HG02981 (cell line): ENCODE results near the gene ZBTB46.
A peak's percentile ranks its signal among the peaks of the same experiment; 100 is the strongest.

Experiments
- ATAC-seq: cut with Tn5 transposase; IDR thresholded peaks from one replicate; pipeline ENCODE4 v1.9.1; 2021; ENCODE audit warnings: mild to moderate bottlenecking, moderate library complexity; ENCODE audit not compliant: unreplicated experiment

Gene ZBTB46

GRCh38 chr20:63748070-63748933 lies 82.8 kb downstream of the ZBTB46 start:
- ATAC-seq = no peak

DNA sequence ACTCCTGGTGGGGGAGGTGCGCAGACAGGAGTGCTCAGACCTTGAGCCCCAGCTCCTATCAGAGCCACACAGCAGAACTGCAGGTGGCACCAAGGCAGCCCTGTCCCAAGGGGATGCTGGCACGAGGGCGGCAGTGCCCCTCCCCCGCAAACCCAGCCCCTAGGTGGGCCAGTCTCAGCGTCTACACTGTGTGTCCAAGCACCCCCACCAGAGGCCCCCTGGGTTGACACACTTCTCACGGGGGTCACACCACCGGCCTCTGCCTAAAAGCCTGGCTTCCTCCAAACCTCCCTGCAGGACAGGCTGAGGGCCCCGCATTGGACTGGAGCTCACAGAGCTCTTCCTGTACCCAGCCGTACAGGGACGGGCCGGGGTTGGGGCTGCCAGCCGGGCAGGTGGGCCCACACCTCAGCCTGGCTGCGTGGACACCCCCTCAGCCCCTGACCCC lies 83.4 kb downstream of the ZBTB46 start:
- ATAC-seq = no peak

GRCh38 chr20:63746751-63747315 lies 84.2 kb downstream of the ZBTB46 start:
- ATAC-seq = no peak

DNA sequence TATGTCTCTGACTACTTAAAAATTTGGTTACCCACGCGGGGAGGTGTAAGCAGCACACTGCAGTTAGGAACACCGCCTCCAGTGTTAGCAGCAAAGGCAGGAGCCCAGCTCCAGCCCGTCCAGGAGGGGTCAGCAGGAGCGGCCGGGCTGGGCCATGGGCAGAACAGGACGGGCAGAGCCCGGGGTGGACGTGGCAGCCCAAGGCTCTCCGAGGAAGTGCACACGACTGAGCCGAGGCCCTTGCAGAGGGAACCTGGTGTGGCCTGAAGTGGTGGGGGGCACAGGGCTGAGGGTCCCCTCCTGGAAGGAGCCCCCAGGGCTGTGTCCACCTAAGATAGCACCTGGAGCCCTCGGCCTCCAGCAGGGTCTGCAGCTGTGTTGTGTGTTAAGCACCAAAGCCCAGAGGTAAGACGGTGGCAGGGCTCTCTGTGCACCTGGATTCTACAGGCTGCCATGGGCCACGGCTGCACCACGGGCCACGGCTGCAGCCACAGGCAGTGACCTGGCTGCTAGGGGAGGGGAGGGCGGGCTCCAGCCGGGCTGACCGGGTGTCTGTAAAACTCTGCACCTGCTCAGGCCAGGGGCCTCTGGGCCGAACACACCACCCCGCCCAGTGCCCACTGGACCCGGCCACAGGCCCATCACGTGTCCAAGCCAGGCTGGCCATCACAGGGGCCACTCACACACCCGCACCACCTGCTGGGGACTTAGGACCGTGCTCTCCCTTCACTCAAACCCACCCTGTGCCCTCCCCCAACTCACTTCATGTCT lies 84.9 kb downstream of the ZBTB46 start:
- no peak for ATAC-seq

DNA sequence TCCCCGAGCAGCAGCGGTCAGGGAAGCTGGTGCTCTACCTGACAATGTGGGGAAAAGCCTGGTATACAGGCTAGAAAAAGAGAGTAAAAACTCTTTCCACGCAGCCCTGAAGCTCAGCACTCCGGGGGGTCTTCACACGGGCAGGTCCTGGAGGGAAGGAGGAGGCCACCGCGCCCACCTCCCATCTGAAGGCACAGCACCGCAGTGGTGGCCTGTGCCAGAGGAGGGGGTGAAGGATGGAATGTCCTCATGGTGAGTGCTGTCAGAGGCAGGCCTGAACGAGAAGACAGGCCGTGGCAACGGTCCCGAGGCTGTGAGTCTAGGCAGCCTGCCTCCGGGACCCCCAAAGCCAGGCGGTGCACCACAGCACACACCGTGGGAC lies 85.6 kb downstream of the ZBTB46 start:
- ATAC-seq = no peak

DNA sequence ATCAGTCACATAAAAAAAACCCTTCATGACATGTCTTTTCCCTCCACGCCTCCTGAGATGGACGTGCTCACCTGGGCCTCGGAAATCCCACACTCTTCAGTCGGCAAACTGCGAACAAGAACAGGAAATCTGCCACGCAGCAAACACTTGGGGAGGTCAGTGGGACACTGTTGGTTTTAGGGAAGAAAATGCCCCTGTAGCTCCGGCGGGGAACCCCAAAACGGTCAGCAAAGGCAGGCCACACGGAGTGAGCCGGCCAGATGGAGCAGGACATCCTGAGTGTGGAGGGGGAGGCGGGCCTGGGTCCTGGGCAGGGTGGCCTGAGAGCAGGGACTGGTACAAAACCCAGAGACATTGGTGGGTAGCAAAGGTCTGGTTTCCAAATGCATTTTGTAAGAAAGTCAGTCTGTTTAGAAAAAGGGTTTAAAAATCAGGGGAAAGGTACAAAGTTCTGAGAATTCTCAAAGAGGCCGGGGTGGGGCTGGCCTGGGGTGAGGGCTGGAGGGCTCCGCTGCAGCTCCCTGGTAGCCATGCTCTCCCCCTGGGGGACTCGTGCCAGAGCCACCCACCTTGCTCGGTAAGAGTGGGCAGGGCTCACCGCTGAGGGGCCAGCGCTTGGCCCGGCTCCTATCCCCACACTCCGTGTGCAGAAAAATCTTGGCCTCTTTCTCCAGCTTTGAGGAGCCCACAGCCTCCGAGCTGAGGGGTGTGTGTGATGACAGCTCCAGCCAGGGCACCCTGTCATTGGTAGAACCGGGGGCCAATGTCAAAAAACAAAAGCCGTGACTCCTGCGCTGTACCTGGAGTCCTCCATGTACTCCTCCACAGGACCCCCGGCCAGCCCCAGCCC lies 86.3 kb downstream of the ZBTB46 start:
- no peak for ATAC-seq

GRCh38 chr20:63744158-63744557 lies 86.9 kb downstream of the ZBTB46 start:
- ATAC-seq = no peak

DNA sequence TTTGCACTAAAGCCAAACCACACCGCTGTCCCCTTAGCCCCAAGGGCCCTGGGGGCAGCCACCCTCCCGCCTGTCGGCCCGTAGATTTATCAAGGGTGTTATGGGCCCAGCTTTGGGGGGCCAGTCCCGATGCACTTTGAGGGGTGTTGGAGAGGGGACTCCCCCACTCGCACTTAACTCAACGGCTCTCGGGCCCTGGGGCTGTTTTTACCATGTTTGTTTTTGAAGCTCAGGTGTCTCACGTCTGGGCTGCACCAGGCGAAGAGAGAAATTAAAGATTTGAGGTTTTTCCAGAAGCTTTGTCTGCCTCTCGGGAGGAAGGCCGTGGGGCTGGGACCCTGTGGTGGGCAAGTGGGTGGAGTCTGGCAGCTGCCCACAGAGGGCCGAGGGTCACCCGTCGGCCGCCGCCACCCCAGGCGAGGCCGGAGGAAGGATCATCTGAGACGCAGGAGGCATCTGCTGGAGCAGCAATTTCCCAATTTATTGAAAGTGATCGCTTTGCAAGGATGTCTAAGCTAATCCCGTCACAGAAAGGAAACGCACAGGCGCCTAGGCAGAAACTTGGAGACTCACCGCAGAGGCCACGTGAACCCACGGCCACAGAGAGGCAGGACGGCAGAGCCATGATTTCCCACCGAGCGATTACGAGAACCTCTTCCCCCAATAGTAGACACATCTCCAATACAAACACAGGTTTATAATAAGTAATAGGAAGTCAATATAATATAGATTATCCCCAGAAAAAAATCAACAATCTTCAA lies 87.7 kb downstream of the ZBTB46 start:
- ATAC-seq = no peak

DNA sequence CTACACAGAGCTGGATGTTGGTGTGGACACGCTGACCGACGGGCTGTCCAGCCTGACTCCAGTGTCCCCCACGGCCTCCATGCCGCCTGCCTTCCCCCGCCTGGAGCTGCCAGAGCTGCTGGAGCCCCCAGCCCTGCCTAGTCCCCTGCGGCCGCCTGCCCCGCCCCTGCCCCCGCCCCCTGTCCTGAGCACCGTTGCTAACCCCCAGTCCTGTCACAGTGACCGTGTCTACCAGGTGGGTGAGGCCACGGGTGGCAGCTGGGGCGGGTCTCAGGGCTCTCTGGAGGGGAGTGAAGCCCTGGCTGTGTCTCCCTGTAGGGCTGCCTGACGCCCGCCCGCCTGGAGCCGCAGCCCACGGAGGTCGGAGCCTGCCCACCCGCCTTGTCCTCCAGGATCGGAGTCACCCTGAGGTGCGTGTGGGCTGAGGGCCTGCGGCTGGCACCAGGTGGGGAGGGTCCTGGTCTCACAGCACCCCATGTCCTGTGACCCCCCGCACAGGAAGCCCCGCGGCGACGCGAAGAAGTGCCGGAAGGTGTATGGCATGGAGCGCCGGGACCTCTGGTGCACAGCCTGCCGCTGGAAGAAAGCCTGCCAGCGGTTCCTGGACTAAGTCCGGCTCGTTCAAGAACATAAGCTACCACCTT lies 88.6 kb downstream of the ZBTB46 start:
- ATAC-seq = no peak

DNA sequence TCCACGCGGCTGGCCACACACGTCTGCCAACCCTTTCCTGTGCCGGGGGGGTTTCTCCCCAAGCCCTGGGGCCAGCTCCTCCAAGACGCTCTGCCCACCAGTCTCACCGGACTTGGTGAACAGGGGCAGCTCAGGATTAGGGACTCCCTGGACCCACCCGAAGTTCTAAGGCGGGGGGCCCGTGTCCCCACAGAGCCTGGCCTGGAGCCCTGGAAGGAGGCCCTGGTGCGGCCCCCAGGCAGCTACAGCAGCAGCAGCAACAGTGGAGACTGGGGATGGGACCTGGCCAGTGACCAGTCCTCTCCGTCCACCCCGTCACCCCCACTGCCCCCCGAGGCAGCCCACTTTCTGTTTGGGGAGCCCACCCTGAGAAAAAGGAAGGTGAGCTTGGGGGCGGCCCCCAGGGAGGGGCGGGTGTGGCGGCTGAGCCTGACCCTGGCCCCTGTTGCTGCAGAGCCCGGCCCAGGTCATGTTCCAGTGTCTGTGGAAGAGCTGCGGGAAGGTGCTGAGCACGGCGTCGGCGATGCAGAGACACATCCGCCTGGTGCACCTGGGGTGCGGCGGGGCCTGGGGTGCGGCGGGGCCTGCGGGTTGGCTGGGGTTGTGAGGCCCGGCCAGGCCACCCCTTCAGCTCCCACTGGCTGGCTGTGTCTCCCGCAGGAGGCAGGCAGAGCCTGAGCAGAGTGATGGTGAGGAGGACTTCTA lies 89.2 kb downstream of the ZBTB46 start:
- no peak for ATAC-seq

GRCh38 chr20:63741354-63741675 lies 89.7 kb downstream of the ZBTB46 start:
- ATAC-seq = no peak

DNA sequence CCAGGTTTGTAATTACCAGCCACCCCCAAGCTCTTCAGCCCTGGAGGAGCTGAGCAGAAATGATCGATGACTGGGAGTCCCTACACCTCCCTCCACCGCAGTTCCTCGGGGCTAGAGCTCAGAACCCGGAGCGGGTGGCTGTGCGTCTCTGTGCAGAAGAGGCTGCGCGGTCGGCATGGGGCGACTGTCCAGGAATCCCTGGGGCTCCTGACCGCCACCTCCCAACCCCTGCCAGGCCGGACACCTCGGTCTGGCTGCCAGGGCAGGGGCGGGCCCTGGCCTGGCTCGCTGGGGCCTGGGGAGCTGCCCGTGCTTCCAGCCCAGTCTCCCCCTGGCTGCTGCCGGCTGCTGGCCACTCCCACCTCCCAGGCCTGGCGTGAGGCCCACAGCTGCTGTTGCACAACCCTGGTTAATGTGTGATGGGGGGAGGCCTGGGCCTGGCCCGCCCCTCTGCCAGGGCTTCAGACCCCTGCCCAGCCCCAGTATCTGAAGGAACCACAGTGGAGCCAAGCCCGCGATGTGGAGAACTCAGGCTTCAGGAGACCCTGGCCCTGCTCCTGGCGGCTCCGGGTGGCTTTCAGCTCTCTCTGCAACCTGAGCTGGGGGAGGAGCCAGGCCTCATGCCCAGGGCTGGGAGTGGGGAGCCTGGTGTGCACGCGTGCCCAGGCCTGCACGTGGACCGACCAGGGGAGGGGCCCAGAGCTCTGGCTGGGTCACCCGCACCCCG lies 90.3 kb downstream of the ZBTB46 start:
- no peak for ATAC-seq

DNA sequence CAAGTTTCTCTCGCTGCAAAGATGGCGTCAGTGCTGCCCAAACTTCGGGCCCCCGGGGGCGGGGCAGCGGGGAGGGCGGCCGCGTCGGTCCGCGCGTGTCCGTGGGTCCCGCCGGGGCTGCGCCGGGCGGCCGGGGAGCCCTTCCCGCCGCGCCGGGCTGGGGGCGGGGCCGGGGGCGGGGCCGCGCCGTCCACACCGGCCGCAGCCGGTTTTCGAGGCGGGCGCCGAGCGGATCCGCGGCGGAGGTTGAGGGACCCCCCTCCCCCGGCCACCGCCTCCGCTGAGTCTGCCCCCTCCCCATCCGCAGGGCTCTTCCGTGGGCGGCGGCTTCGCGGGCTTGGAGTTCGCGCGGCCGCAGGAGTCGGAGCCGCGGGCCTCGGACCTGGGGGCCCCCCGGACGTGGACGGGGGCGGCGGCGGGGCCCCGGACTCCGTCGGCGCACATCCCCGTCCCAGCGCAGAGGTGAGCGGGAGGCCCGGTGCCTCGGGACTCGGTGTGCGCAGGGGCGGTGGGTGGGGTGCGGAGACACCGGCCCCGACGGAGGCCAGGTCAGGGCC lies 90.9 kb downstream of the ZBTB46 start:
- ATAC-seq = no peak

DNA sequence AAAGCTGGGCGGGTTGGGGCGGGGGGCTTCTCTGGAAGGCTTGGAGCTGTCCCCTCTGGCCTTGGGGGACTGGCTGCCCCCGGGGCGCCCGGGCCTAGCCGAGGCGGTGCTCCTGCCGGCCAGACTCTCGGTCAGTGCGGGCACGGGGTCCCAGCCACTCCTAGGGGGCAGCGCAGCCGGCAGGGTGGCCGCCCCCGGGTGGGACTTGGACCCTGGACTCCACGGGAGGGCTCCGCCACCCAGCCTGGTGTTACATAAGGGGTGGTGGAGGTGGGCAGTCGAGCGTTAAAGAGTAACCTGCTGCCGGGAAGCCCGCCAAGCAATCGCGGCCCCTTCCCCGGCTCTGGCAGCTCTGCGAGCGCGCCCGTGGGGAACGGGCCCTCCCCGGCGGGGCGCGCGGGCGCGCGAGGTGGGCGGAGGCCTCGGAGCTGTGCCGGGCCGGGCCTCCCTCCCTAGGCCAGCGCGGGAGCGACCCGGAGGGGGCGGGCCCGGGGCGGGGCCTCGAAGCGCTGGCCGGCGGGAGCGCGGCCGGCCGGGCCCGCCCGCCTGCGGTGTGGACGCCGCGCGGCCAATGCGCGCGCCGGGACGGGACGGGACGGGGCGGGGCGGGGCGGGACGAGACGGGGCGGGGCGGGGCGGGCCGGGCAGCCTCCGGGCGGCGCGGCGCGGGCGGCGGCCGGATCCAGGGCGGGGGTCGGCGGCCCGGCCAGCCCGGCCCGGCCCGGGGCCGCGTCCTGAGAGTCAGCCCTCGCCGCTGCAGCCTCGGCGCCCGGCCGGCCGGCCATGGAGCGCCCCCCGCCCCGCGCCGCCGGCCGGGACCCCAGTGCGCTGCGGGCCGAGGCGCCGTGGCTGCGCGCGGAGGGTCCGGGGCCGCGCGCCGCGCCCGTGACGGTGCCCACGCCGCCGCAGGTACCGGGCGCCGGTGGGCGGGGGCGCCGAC lies 91.7 kb downstream of the ZBTB46 start, which contains the start of gene SLC2A4RG:
Gene SLC2A4RG (plus strand): TSS at position 647 of the 940 bp plus-strand sequence. CDS start 137 bp downstream, at position 784.
- peak; percentile 41 for ATAC-seq

DNA sequence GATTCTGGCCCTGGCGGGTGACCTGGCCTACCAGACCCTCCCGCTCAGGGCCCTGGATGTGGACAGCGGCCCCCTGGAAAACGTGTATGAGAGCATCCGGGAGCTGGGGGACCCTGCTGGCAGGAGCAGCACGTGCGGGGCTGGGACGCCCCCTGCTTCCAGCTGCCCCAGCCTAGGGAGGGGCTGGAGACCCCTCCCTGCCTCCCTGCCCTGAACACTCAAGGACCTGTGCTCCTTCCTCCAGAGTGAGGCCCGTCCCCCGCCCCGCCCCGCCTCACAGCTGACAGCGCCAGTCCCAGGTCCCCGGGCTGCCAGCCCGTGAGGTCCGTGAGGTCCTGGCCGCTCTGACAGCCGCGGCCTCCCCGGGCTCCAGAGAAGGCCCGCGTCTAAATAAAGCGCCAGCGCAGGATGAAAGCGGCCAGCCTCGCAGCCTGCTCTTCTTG lies 92.4 kb downstream of the ZBTB46 start:
- no peak for ATAC-seq

DNA sequence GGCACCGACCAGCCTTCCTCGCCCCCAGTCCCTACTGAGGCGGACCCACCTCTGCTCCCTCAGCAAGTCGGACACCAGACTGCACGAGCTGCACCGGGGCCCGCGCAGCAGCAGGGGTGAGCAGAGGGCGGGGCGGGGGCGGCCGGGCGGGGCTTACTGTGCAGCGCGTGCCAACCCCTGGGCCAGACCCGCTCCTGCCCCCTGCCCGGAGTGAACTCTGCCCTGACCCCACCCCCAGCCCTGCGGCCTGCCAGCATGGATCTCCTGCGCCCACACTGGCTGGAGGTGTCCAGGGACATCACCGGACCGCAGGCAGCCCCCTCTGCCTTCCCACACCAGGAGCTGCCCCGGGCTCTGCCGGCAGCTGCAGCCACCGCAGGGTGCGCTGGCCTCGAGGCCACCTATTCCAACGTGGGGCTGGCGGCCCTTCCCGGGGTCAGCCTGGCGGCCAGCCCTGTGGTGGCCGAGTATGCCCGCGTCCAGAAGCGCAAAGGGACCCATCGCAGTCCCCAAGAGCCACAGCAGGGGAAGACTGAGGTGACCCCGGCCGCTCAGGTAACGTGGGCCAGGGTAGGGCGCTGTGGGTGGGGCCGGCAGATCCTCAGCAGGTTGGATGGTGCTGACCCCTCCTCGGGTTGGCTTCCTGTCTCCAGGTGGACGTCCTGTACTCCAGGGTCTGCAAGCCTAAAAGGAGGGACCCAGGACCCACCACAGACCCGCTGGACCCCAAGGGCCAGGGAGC lies 92.9 kb downstream of the ZBTB46 start:
- ATAC-seq = no peak

GRCh38 chr20:63737695-63737944 lies 93.4 kb downstream of the ZBTB46 start:
- ATAC-seq = no peak
